Femur (tissue), 1 donor: ENCODE results near the gene KCNJ4.
A peak's percentile ranks its signal among the peaks of the same experiment; 100 is the strongest.
"Not testable (repeated sequence)": the region's sequence is repeated elsewhere in the genome, so short reads cannot be mapped to it uniquely, and the experiment has no call there.

Experiments
- DNase-seq: peaks from one replicate; pipeline ENCODE4 v3.0.0-alpha.2; 2017

Gene KCNJ4

DNA sequence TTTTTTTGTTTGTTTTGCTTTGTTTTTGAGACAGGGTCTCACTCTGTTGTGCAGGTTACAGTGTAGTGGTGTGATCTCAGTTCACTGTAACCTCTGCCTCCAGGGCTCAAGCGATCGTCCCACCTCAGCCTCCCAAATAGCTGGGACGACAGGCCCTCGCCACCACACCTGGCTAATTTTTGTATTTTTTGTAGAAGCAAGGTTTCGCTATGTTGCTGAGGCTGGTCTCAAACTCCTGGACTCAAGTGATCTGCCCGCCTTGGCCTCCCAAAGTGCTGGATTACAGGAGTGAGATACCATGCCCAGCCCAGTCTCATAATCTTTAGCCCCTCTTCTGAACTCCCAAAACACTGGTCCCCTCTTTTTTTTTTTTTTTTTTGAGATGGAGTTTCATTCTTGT, 50.6 kb downstream of the KCNJ4 start:
- DNase-seq, result no peak

DNA sequence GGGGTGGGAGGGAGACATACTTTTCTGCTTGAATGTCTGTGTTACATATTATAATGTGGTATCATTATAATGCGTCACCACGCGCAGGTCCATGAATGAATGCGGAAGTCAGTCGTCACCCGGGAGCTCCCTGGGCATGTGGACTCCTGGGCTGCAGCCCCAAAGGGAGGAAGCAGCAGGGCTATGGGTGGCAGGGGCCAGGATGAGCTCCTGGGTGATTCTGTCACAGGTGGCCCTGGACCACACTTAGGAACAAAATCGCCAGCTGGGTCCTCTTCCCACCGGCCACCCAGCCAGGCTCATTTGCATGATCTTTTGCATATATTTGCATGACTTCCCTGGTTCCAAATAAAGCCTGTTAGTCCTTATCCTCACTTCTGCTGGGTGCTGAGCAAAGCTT, 51.2 kb downstream of the KCNJ4 start:
- DNase-seq, result no peak

DNA sequence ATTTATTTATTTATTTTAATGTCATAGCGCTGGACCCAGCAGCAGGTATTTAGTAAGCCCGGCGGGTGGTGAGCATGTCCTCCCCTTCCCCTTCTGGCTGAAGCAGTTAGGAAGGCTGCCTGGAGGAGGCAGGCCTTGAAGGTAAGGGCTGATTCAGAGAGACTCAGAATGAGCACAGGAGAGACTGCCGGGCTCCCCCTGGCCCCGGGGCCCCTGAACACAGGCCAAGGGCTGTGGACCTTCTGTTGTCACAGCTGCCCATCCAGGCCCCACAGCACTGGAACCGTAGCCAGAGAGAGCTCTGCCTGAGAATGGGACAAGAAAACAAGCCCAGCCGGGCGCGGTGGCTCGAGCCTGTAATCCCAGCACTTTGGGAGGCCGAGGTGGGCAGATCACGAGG, 52.8 kb downstream of the KCNJ4 start:
- DNase-seq, result no peak

DNA sequence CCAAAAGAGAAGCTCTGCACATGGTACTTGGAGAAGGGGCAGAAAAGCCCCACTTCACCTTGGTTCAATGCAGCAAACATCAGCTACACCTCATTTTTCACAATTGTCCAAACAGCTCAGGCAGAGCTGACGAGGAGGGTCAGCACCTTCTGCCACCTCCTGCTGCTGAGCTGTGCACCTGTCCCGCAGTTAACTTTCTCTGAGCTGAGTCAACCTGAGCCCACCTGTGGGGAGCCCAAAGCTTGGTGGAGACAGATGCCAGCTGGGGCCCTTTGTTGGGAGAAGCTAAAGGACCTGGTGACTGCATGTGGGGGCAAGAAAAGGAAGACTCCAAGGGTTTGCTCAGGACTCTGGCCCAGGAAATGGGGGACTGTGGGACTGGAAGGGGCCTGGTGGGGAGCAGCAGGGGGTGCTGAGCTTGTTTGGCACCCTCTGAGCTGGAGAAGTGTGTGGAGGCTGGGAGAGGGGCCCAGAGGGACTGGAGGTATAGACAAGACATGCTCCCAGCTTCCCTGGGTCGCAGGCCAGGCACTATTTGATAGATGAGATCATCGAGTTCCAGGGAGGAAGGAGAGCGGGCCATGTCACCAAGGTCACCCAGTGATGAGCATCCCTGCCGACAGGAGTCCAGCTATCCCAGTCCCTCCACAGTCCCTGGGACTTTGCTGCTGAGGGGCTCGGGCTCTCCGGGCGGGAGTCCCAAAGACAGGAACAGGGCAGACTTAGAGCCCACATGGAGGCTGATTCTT, 53.5 kb downstream of the KCNJ4 start:
- no peak for DNase-seq

DNA sequence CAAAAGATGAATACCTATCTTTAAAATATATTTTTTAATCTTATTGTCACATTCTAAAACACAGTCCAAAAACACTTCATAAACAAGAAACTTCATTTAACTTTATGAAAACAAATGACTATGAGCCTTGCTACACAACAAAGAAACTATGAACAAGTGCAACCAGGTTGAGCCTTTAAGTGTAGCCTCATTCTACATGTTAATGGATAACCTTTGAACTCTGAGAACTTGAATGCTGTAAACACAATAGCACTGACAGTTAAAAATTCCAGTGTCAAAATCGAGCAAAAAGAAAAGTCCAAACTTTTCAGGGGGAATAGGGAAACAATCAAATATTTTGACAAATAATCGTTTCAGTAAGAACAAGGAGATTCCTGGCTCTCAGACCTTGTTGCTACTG, 54.7 kb downstream of the KCNJ4 start:
- DNase-seq, result not testable (repeated sequence)

- DNase-seq, result peak; percentile 93
Measured at GRCh38 chr22:38398609-38399461, 56.2 kb downstream of the KCNJ4 start.

- peak; percentile 81 for DNase-seq
Measured at GRCh38 chr22:38398181-38398608, 56.8 kb downstream of the KCNJ4 start.

DNA sequence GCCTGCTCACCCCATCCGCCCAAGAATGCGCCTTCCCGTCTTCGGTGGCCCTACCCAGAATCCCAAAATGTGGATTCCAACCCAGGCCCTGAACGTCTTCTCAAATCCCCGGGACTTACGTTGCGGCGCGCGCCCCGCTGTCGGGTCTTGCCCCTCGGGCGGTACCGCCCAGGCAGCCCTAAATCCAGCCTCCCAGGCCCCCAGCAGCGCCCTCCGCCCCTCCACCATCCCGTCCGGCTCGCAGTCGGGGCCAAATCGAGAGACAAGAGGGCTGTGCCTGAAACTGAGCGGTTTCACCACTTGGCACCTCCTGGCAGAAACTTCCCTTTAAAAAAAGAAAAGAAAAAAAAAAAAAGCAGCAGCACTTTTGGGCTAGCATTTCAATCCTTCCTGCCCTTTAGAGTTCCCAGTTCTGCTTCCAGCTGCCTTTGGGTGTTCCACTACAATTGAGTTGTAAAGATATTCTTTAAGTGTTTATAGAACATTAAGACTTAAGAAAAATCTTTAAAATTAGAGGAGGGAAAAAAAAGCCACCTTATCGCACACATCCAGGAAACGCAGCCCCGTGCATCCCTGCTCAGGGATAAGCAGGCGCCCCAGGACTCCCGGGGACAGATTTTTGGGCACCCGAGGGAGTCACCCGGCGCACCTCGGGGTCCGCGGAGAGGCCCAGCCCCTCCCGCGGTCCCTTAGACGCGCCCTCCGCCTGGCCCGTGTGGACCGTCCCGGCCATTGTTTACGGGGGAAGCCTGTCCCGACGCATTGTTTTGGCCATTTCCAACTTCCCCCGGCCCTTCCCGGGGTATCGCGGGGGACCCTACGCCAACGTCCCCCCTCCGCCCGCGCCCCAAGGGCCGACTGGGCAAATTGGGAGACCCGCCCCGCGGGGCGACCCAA, 57.6 kb downstream of the KCNJ4 start:
- DNase-seq, result peak; percentile 49

DNA sequence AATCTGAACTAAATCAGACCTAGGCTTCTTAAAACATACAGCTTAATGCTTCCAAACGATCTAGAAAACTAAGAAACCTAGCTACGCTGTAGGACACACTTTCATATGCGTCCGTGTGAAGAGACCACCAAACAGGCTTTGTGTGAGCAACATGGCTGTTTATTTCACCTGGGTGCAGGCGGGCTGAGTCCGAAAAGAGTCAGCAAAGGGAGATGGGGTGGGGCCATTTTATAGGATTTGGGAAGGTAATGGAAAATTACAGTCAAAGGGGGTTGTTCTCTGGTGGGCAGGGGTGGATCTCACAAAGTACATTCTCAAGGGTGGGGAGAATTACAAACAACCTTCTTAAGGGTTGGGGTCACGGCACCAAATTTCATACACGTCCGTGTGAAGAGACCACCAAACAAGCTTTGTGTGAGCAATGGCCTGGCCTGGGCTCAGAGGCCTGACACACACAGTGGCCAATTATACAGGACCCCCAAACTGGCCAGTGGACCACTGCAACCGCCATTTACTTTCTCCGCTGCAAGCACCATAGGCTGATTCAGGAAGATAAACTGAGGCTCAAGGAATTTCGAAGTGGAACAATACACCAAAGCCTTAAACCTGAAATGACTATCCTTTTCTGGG, 58.4 kb downstream of the KCNJ4 start:
- not testable (repeated sequence) for DNase-seq

- not testable (repeated sequence) for DNase-seq
Measured at GRCh38 chr22:38395944-38396343, 59.1 kb downstream of the KCNJ4 start.

DNA sequence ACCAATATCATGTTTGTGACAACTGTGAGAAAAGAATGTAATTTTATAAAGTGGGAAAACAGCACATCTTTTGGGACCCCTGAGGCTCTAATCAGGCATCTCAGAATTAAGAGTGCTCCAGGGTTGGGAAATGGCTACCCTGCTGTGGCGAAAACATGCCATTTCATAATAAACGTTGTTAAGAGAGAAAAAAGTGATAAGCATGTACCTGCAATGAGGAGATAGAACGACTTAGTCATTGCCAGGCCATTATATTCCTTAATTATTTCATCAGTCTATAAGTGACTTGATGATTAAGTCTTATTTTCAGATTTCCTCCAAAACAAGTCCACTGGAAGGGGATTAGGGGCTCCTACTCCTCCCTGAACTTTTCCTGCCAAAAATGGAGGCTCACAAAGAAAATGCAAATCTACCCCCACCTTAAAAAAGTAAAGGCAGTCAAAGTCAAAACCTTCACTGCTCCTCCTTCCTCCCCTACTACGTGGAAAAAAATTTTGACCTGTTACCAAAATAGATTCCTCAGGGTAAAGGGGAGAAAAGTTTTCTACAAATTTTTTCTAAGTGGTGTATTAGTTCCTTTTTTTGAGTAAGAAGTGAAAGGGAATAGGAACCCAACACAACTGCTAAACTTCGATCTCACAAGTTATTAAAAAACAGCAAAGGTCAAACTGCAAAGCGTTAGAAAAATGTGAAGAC, 59.9 kb downstream of the KCNJ4 start:
- not testable (repeated sequence) for DNase-seq

DNA sequence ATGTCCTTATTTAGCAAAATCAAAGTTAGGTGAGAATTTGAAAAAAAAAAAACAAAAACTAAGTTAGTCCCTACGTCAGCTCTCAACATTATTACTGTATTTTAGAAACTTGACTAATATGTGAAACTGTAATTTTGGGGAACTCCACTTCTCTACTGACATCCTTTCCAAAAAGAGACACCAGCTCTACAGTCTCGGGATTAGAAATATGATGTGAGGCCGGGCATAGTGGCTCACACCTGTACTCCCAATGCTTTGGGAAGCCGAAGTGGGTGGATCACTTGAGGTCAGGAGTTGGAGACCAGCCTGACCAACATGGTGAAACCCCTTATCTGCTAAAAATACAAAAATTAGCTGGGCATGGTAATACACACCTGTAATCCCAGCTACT, 65.6 kb downstream of the KCNJ4 start:
- DNase-seq, result not testable (repeated sequence)

DNA sequence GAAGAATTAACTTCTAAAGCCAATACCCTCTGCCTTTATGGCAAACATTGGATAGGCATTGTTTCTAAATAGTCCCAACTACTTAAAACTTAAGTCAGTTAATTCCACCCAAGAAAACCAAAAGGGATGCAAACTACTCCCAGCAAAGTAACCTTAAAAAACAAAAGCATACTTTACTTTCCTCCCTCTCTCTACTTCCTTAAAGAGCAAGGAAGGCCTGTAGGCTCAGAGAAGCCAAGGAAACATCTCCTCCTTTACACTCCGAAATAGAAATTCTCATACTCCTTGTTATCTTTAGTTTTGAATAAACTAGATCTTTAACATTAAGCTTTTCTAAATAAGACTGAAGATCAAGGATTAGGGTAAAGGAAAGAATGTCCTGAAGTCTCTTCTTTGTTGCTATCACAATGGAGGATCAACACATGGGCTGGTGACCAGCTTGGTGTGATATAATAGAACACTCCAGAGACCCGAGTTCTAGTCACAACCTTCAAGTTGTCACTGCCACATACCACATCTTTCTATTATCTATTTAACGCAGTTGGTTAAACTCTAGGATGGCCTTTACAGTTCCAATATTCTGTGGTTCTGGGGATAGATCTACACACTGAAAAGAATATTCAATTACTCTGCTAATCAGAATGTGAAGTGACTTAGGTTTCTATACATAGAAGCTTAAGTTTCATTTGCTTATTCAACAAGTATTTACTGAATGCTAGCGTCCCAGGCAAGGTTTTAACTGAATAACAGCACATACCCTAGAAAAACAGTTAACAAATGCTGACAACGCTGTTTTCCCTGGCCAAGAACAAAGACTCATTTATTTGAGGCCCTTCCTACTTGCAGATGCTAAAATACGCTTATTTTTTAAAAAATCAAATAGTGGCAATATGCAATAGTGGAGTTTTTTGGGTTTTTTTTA, 66.2 kb downstream of the KCNJ4 start:
- DNase-seq, result not testable (repeated sequence)

DNA sequence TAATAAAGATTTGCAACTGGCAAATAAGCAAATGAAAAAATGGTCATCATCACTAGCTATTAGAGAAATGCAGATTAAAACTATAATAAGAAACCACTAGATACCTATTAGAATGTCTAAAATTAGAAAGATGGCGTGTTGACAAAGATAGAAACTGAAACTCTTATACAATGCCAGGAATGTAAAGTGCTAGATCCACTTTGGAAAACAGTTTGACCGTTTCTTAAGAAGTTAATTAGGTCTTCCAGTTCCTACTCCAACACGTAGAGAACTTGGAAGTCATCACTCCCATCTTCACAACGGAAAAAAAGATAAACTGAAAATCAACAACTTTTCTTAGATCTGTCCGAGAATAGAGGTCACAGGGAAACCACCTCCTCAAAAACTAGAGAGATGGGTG, 68.1 kb downstream of the KCNJ4 start:
- not testable (repeated sequence) for DNase-seq

- no peak for DNase-seq
Measured at GRCh38 chr22:38383417-38383816, 71.6 kb downstream of the KCNJ4 start.

DNA sequence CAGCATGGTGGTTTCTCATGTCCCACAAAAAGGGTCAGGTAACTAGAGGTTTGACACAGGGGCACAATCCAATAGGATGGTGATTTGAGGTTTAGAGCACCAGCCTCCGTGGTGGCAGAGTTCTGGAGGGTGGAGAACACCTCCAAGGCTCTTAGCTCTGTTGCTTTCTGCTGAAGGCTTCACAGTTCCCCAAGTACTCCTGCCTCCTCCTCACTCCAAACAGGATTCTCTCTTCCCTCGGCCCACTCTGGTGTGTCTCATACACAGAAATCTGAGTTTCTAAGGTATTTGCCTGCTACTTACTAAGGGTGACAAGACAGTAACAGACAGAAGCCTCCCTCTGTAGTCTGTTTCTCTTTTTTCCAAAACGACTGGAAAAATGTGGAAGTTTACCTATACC, 73.6 kb downstream of the KCNJ4 start:
- DNase-seq, result not testable (repeated sequence)
